Transverse colon (tissue), 4 donors: Measurements from ENCODE around the gene PPFIBP2. TPM values are rescaled to one million over a fixed set of nuclear protein-coding genes. Genes with fewer than 3 reads are reported as not detected.
A peak's percentile ranks its signal among the peaks of the same experiment; 100 is the strongest.

ENCODE experiments used
- DNase-seq: peaks from one replicate; pipeline ENCODE4 v3.0.0-alpha.2; 2019
- H3K27ac ChIP-seq, 4 donors: fragments of 200-600 bp; sonication (generic); 2 replicates each; pipeline ENCODE4 v1.5.1; 2016 to 2018; ENCODE audit warnings: inconsistent platforms in 4 of 4
- H3K27me3 ChIP-seq: fragments of 200-600 bp; sonication (generic); 2 replicates; pipeline ENCODE4 v1.5.1; 2017; ENCODE audit warnings: inconsistent platforms
- H3K36me3 ChIP-seq, 4 donors: fragments of 200-600 bp; sonication (generic); 2 replicates each; pipeline ENCODE4 v1.5.1; 2017 to 2019; ENCODE audit warnings: inconsistent platforms in 4 of 4
- H3K4me1 ChIP-seq, 4 donors: fragments of 200-600 bp; sonication (generic); 2 replicates each; pipeline ENCODE4 v1.5.1; 2017 to 2020; ENCODE audit warnings: inconsistent platforms in 4 of 4
- H3K4me3 ChIP-seq, 4 donors: fragments of 200-600 bp; sonication (generic); 1 replicate in 1 of 4; 2 replicates in 3 of 4; pipeline versions ENCODE4 v1.5.1 to v1.6.1; 2017 to 2019; ENCODE audit warnings: inconsistent platforms in 4 of 4
- H3K9me3 ChIP-seq, 2 donors: fragments of 200-600 bp; sonication (generic); 2 replicates each; pipeline ENCODE4 v1.5.1; 2017 to 2019; ENCODE audit warnings: inconsistent platforms in 2 of 2
- EP300 ChIP-seq: sonication (generic); formaldehyde crosslinking; IDR thresholded peaks from one replicate; pipeline ENCODE4 v1.6.1; 2017; ENCODE audit warnings: antibody characterized with exemption, low read depth
- POLR2A ChIP-seq: fragments of 450-650 bp; IDR thresholded peaks from one replicate; pipeline ENCODE4 v1.6.1; 2016; ENCODE audit warnings: antibody characterized with exemption, mild to moderate bottlenecking, moderate library complexity
- POLR2AphosphoS5 ChIP-seq, 3 donors: sonication (generic); formaldehyde crosslinking; IDR thresholded peaks; one replicate each; pipeline ENCODE4 v1.6.1; 2016; ENCODE audit warnings: antibody characterized with exemption in 3 of 3
- WGBS, 2 donors: methylation state at CpG; one replicate each; pipeline ENCODE4 v1.1.5; 2018; ENCODE audit warnings: low coverage in 1 of 2; 5-methylcytosine and 5-hydroxymethylcytosine counted together
- in situ Hi-C, 4 donors: fragments of 200-750 bp; cut with MboI; loops; one replicate each; pipeline versions ENCODE4 v1.15.0 to v1.15.1; 2017; ENCODE audit warnings: low sequenced_read_pairs in 3 of 4, low pct_ligation_motif_present in 1 of 4, low pct_unique_long_range_greater_than_20kb in 1 of 4
- intact Hi-C: fragments of 100-400 bp; cut with DNase I; formaldehyde crosslinking; loops from one replicate; pipeline ENCODE4 v1.15.1; 2023; ENCODE audit warnings: low total_unique reads
- total RNA-seq, 4 donors: library from RNA; depleted of rRNA; stranded (reverse); fragments of >200 nt; gene quantifications; one replicate each; pipeline ENCODE4 v1.1.0, GENCODE V29; 2016
- TF ChIP-seq, protein P1 (sequence below), 5 experiments: fragments of 200-600 bp in 3 of 5; fragments of 450-650 bp in 2 of 5; sonication (generic) in 3 of 5; IDR thresholded peaks; 1 replicate in 2 of 5; 2 replicates in 3 of 5; pipeline ENCODE4 v1.5.1; 2016 to 2017; ENCODE audit warnings: antibody characterized with exemption in 5 of 5, inconsistent platforms in 3 of 5, mild to moderate bottlenecking in 2 of 5, moderate library complexity in 1 of 5

The PPFIBP2 gene
- total RNA-seq, 4 donors from 2014 or later: 36.0 to 257 (median 83.3) TPM

GRCh38 chr11:7492253-7492652 is 21.5 kb upstream of the PPFIBP2 start:
- no peak overlapping the region for H3K4me3 ChIP-seq
- H3K9me3 ChIP-seq: no peaks in the 10 kb centered on the region
- DNase-seq: no peak
- no peaks in the 10 kb centered on the region for H3K36me3 ChIP-seq
- WGBS, 2 donors: 86 to 94% methylated on average over 1 of the region's 1 CpG
- H3K4me1 ChIP-seq: no peaks in the 10 kb centered on the region
- in situ Hi-C loops: no loop called here
- intact Hi-C loops: no loop called here
- H3K27ac ChIP-seq: no peak overlapping the region
- H3K27me3 ChIP-seq: no peaks in the 10 kb centered on the region
- TF ChIP-seq POLR2A (no peak), POLR2AphosphoS5 (IDR thresholded peaks at IDR 0.05) (no peak), EP300 (no peak)
- TF ChIP-seq, protein P1, sequence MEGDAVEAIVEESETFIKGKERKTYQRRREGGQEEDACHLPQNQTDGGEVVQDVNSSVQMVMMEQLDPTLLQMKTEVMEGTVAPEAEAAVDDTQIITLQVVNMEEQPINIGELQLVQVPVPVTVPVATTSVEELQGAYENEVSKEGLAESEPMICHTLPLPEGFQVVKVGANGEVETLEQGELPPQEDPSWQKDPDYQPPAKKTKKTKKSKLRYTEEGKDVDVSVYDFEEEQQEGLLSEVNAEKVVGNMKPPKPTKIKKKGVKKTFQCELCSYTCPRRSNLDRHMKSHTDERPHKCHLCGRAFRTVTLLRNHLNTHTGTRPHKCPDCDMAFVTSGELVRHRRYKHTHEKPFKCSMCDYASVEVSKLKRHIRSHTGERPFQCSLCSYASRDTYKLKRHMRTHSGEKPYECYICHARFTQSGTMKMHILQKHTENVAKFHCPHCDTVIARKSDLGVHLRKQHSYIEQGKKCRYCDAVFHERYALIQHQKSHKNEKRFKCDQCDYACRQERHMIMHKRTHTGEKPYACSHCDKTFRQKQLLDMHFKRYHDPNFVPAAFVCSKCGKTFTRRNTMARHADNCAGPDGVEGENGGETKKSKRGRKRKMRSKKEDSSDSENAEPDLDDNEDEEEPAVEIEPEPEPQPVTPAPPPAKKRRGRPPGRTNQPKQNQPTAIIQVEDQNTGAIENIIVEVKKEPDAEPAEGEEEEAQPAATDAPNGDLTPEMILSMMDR (IDR thresholded peaks at IDR 0.05): no peak

- H3K27me3 ChIP-seq: no peaks in the 10 kb centered on the region
- H3K4me3 ChIP-seq: no peak overlapping the region
- intact Hi-C loops (no loop called here), in situ Hi-C loops (no loop called here)
- H3K4me1 ChIP-seq: no peaks in the 10 kb centered on the region
- DNase-seq: no peak
- TF ChIP-seq EP300 (no peak), POLR2A (no peak), POLR2AphosphoS5 (IDR thresholded peaks at IDR 0.05) (no peak)
- TF ChIP-seq, protein P1 (IDR thresholded peaks at IDR 0.05): no peak
- H3K27ac ChIP-seq: no peak overlapping the region
- WGBS, 2 donors: 92 to 100% methylated on average over 1 to 2 of the region's 2 CpGs
- H3K36me3 ChIP-seq: no peaks in the 10 kb centered on the region
- no peaks in the 10 kb centered on the region for H3K9me3 ChIP-seq
Observed at GRCh38 chr11:7493670-7494069, 20.1 kb upstream of the PPFIBP2 start.

GRCh38 chr11:7494086-7494745 is 19.6 kb upstream of the PPFIBP2 start:
- no peak overlapping the region for H3K4me3 ChIP-seq
- H3K27ac ChIP-seq: no peak overlapping the region
- intact Hi-C loops: no loop called here
- no peaks in the 10 kb centered on the region for H3K36me3 ChIP-seq
- 87 to 90% methylated on average over 3 to 5 of the region's 5 CpGs for WGBS, 2 donors
- TF ChIP-seq POLR2AphosphoS5 (IDR thresholded peaks at IDR 0.05): no peak
- TF ChIP-seq EP300: no peak
- TF ChIP-seq, protein P1 (IDR thresholded peaks at IDR 0.05): no peak
- no peak for TF ChIP-seq POLR2A
- no peaks in the 10 kb centered on the region for H3K27me3 ChIP-seq
- in situ Hi-C loops: no loop called here
- no peaks in the 10 kb centered on the region for H3K4me1 ChIP-seq
- DNase-seq: no peak
- H3K9me3 ChIP-seq: no peaks in the 10 kb centered on the region

DNA sequence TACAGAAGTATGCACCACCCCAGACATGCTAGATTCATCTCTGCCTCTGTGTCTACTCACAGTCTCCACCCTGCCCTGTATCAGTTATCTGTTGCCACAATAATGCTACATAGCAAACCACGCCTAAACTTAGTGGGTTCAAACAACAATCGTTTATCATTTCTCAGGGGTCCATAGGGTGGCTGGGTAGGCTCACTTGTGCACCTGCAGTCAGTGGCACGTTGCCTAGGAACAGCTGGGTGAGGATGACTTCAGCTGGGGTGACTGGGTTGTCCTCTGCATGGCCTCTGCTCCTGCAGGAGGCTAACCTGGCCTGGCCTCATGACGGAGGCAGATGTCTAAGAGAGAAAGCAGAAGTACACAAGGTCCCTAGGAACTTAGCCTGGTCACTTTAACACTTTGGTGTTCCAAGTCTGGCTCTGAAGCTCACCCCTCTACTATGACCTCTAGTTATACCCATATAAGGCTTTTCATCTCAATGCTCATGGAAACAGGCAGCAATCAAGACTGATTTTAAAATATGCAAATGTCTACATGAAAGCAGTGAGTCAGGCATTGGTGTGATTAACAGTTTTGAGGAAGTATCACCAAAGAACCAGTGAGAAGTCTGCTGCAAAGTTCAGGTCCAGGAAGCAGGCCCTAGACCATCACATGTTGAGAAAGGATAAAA is 17.8 kb upstream of the PPFIBP2 start:
- H3K4me1 ChIP-seq: no peaks in the 10 kb centered on the region
- no peaks in the 10 kb centered on the region for H3K36me3 ChIP-seq
- 71% methylated on average over 4 of the region's 4 CpGs; no CpG with 5 or more reads in 1 of the 2 donors for WGBS, 2 donors
- H3K9me3 ChIP-seq: no peaks in the 10 kb centered on the region
- in situ Hi-C loops: no loop called here
- no peak for TF ChIP-seq POLR2A
- TF ChIP-seq POLR2AphosphoS5 (IDR thresholded peaks at IDR 0.05): no peak
- no peak for TF ChIP-seq EP300
- TF ChIP-seq, protein P1 (IDR thresholded peaks at IDR 0.05): no peak
- DNase-seq: peak; percentile 28
- H3K27ac ChIP-seq: peak overlapping the region in 1 of 4 donors; percentile 3
- no peak overlapping the region for H3K4me3 ChIP-seq
- H3K27me3 ChIP-seq: no peaks in the 10 kb centered on the region
- intact Hi-C loops: no loop called here
